Measurements from ENCODE around the gene PPP1R27.

The PPP1R27 gene

GRCh38 chr17:81794074-81794476 is 40.8 kb downstream of the PPP1R27 start:
- no peak overlapping the region for H3K4me3 ChIP-seq (replicated peaks; ENCODE audit: low read depth, low read length)
- DNase-seq (ENCODE audit: low read depth): no peak
- TF ChIP-seq CTCF (IDR thresholded peaks at IDR 0.05; ENCODE audit: low read length, missing control alignments): no peak

GRCh38 chr17:81792675-81793615 is 41.9 kb downstream of the PPP1R27 start:
- no peak for TF ChIP-seq CTCF (IDR thresholded peaks at IDR 0.05; ENCODE audit: low read length, missing control alignments)
- no peak for DNase-seq (ENCODE audit: low read depth)
- H3K4me3 ChIP-seq (replicated peaks; ENCODE audit: low read depth, low read length): no peak overlapping the region
